ENCODE data around the gene TOM1. TPM values are rescaled to one million over a fixed set of nuclear protein-coding genes. Genes with fewer than 3 reads are reported as not detected.

Gene TOM1
- total and polyA plus RNA-seq, 4 experiments from 2014 or later, result 55.7 to 82.2 (median 66.1) TPM

GRCh38 chr22:35316751-35317150 is 17.1 kb downstream of the TOM1 start:
- Mint-ChIP-seq H3K27me3 (no peaks in the 10 kb centered on the region), H3K4me1 (peaks cover 25 to 44% (median 39%) of the 10 kb centered on the region in 4 donors), H3K27ac (no peak overlapping the region), H3K36me3 (peaks cover 3 to 47% of the 10 kb centered on the region in 2 donors), H3K4me3 (no peak overlapping the region), H3K9me3 (peaks cover 0 to 2% (median 0%) of the 10 kb centered on the region in 8 donors)
- POLR2A ChIA-PET (ENCODE audit: partially characterized antibody), result interaction anchor here (0.5 kb wide), 1 partner anchor 626 kb away, joined by 3 read pairs; no protein-coding TSS in a partner anchor
- intact Hi-C loops (cut with micrococcal nuclease), result no loop called here
- CTCF ChIA-PET (ENCODE audit: partially characterized antibody), result interaction anchor here (0.7 kb wide), 1 partner anchor 13 kb away, joined by 3 read pairs; no protein-coding TSS in a partner anchor
- Histone ChIP-seq H3K9me3 (ENCODE audit: control insufficient read depth in 1 of 2, low read length in 2 of 2) (no peaks in the 10 kb centered on the region), H3K27ac (ENCODE audit: low read depth, low read length) (no peak overlapping the region), H3K27me3 (ENCODE audit: insufficient read depth, low read length) (no peaks in the 10 kb centered on the region), H3K4me3 (ENCODE audit: low read length in 2 of 2) (no peak overlapping the region), H3K4me1 (ENCODE audit: insufficient read depth, low read length) (peaks cover 44% of the 10 kb centered on the region), H3K36me3 (ENCODE audit: insufficient read depth, low read length) (peaks cover 26% of the 10 kb centered on the region)
- DNase-seq, result no peak

DNA sequence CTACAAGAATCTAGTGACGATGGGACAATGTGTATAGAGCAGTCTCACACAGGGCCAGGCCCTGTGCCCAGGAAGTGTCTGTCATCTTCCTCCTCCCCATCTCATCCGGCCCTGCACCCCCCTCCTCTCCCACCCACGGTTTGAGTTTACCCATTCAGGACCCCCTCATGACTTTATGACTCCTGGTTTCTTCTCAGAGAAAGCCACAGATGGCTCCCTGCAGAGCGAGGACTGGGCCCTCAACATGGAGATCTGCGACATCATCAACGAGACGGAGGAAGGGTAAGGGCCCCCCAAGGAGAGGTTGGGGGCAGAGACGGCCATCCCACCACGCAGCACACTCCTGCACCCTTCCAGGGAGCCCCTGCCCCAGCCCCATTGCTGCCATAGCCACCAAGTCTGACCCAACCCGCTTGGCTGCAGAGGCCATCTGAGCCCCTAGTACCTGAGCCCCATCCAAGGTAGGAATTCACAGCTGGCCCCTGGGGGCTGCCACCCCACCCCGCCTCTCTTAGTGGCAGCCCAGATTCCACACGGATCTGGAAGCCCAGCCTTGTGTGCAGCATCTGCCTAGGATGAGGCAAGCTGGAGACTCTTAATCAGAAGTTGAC is 18.1 kb downstream of the TOM1 start:
- POLR2A ChIA-PET (ENCODE audit: partially characterized antibody), result interaction anchor here (1.5 kb wide), 1 partner anchor 12 kb away, joined by 4 read pairs; no protein-coding TSS in a partner anchor
- Histone ChIP-seq H3K9me3 (ENCODE audit: control insufficient read depth in 1 of 2, low read length in 2 of 2) (no peaks in the 10 kb centered on the region), H3K36me3 (ENCODE audit: insufficient read depth, low read length) (peaks cover 37% of the 10 kb centered on the region), H3K27ac (ENCODE audit: low read depth, low read length) (no peak overlapping the region), H3K27me3 (ENCODE audit: insufficient read depth, low read length) (no peaks in the 10 kb centered on the region), H3K4me1 (ENCODE audit: insufficient read depth, low read length) (peaks cover 33% of the 10 kb centered on the region), H3K4me3 (ENCODE audit: low read length in 2 of 2) (no peak overlapping the region)
- Mint-ChIP-seq H3K27ac (no peak overlapping the region), H3K9me3 (peaks cover 0 to 2% (median 0%) of the 10 kb centered on the region in 8 donors), H3K27me3 (no peaks in the 10 kb centered on the region), H3K36me3 (peaks cover 10 to 57% of the 10 kb centered on the region in 2 donors), H3K4me1 (peaks cover 19 to 37% (median 32%) of the 10 kb centered on the region in 4 donors), H3K4me3 (no peak overlapping the region)
- no peak for DNase-seq
- CTCF ChIA-PET (ENCODE audit: partially characterized antibody), result no interaction called here
- intact Hi-C loops (cut with micrococcal nuclease), result no loop called here

- Mint-ChIP-seq H3K4me3 (no peak overlapping the region), H3K27ac (peak overlapping the region in 1 of 7 donors; percentile 41), H3K36me3 (peaks cover 18 to 62% of the 10 kb centered on the region in 2 donors), H3K9me3 (peaks cover 0 to 2% (median 0%) of the 10 kb centered on the region in 8 donors), H3K4me1 (peaks cover 15 to 29% (median 26%) of the 10 kb centered on the region in 4 donors), H3K27me3 (no peaks in the 10 kb centered on the region)
- Histone ChIP-seq H3K36me3 (ENCODE audit: insufficient read depth, low read length) (peaks cover 45% of the 10 kb centered on the region), H3K9me3 (ENCODE audit: control insufficient read depth in 1 of 2, low read length in 2 of 2) (no peaks in the 10 kb centered on the region), H3K27ac (ENCODE audit: low read depth, low read length) (no peak overlapping the region), H3K4me1 (ENCODE audit: insufficient read depth, low read length) (peaks cover 28% of the 10 kb centered on the region), H3K27me3 (ENCODE audit: insufficient read depth, low read length) (no peaks in the 10 kb centered on the region), H3K4me3 (ENCODE audit: low read length in 2 of 2) (no peak overlapping the region)
- intact Hi-C loops (cut with micrococcal nuclease), result no loop called here
- ChIA-PET POLR2A (ENCODE audit: partially characterized antibody) (interaction anchor here (1.5 kb wide), 1 partner anchor 12 kb away, joined by 4 read pairs; no protein-coding TSS in a partner anchor), CTCF (ENCODE audit: partially characterized antibody) (no interaction called here)
- DNase-seq, result no peak
Observed at GRCh38 chr22:35318346-35319215, 18.9 kb downstream of the TOM1 start.

GRCh38 chr22:35319244-35319985 is 19.7 kb downstream of the TOM1 start:
- Mint-ChIP-seq H3K4me3 (no peak overlapping the region), H3K27me3 (no peaks in the 10 kb centered on the region), H3K36me3 (peaks cover 26 to 70% of the 10 kb centered on the region in 2 donors), H3K27ac (peak overlapping the region in 2 of 7 donors; percentile 29 to 35), H3K9me3 (peaks cover 0 to 2% (median 0%) of the 10 kb centered on the region in 8 donors), H3K4me1 (peaks cover 11 to 21% (median 19%) of the 10 kb centered on the region in 4 donors)
- no peak for DNase-seq
- Histone ChIP-seq H3K36me3 (ENCODE audit: insufficient read depth, low read length) (peaks cover 52% of the 10 kb centered on the region), H3K9me3 (ENCODE audit: control insufficient read depth in 1 of 2, low read length in 2 of 2) (no peaks in the 10 kb centered on the region), H3K27ac (ENCODE audit: low read depth, low read length) (no peak overlapping the region), H3K4me1 (ENCODE audit: insufficient read depth, low read length) (peaks cover 20% of the 10 kb centered on the region), H3K27me3 (ENCODE audit: insufficient read depth, low read length) (no peaks in the 10 kb centered on the region), H3K4me3 (ENCODE audit: low read length in 2 of 2) (no peak overlapping the region)
- POLR2A ChIA-PET (ENCODE audit: partially characterized antibody), result interaction anchor here (1.5 kb wide), 1 partner anchor 13 kb away, joined by 4 read pairs; no protein-coding TSS in a partner anchor
- intact Hi-C loops (cut with micrococcal nuclease), result no loop called here
- CTCF ChIA-PET (ENCODE audit: partially characterized antibody), result no interaction called here

DNA sequence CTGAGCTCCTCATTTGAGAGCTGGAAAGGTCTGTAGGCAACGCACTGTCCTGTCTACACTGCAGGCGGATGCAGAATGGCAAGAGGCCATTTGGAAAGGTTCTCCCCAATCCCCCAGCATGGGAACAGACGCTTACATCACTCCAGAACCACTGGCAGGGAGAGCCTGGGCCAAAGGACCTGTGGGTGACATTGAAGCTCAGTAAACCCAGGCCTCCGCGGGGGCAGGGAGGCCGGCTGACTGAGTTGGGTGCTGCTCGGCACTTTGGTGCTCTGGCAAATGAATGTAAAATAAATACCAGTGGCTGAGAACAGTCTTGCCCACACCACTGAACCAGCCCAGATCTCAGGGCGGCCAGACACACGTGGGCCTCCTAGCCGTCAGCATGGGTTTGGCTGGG is 22.4 kb downstream of the TOM1 start:
- peaks cover 0 to 3% (median 0%) of the 10 kb centered on the region in 8 donors for H3K9me3 Mint-ChIP-seq
- H3K4me3 Mint-ChIP-seq, result no peak overlapping the region
- DNase-seq, result no peak
- ChIA-PET CTCF (ENCODE audit: partially characterized antibody) (no interaction called here), POLR2A (ENCODE audit: partially characterized antibody) (no interaction called here)
- Histone ChIP-seq H3K27ac (ENCODE audit: low read depth, low read length) (no peak overlapping the region), H3K4me3 (ENCODE audit: low read length in 2 of 2) (no peak overlapping the region), H3K27me3 (ENCODE audit: insufficient read depth, low read length) (no peaks in the 10 kb centered on the region), H3K9me3 (ENCODE audit: control insufficient read depth in 1 of 2, low read length in 2 of 2) (no peaks in the 10 kb centered on the region), H3K4me1 (ENCODE audit: insufficient read depth, low read length) (no peaks in the 10 kb centered on the region), H3K36me3 (ENCODE audit: insufficient read depth, low read length) (peaks cover 74% of the 10 kb centered on the region)
- intact Hi-C loops (cut with micrococcal nuclease), result no loop called here
- no peak overlapping the region for H3K27ac Mint-ChIP-seq
- peaks cover 45 to 82% of the 10 kb centered on the region in 2 donors for H3K36me3 Mint-ChIP-seq
- H3K4me1 Mint-ChIP-seq, result peaks cover 0 to 10% (median 0%) of the 10 kb centered on the region in 4 donors
- H3K27me3 Mint-ChIP-seq, result no peaks in the 10 kb centered on the region

DNA sequence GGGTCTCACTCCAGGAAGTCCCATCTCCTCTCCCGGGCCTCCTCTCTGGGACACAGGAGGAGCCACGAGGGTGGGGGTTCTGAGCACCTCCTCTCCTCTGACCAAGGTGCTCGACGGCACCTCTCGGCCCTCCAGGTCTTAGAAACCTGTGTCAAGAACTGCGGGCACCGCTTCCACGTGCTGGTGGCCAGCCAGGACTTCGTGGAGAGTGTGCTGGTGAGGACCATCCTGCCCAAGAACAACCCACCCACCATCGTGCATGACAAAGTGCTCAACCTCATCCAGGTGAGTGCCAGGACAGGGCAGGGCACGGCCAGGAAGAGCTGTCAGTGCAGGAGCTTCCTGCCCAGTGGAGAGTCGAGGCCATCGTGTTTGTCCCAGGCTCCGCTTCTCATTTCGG is 23.2 kb downstream of the TOM1 start:
- Histone ChIP-seq H3K9me3 (ENCODE audit: control insufficient read depth in 1 of 2, low read length in 2 of 2) (no peaks in the 10 kb centered on the region), H3K27me3 (ENCODE audit: insufficient read depth, low read length) (no peaks in the 10 kb centered on the region), H3K4me3 (ENCODE audit: low read length in 2 of 2) (no peak overlapping the region), H3K4me1 (ENCODE audit: insufficient read depth, low read length) (no peaks in the 10 kb centered on the region), H3K27ac (ENCODE audit: low read depth, low read length) (no peak overlapping the region), H3K36me3 (ENCODE audit: insufficient read depth, low read length) (peaks cover 75% of the 10 kb centered on the region)
- Mint-ChIP-seq H3K4me1 (peaks cover 0 to 10% (median 2%) of the 10 kb centered on the region in 4 donors), H3K27me3 (no peaks in the 10 kb centered on the region), H3K4me3 (no peak overlapping the region), H3K9me3 (peaks cover 0 to 3% (median 0%) of the 10 kb centered on the region in 8 donors), H3K27ac (peak overlapping the region in 1 of 7 donors; percentile 36), H3K36me3 (peaks cover 45 to 83% of the 10 kb centered on the region in 2 donors)
- CTCF ChIA-PET (ENCODE audit: partially characterized antibody), result no interaction called here
- intact Hi-C loops (cut with micrococcal nuclease), result no loop called here
- no peak for DNase-seq
- POLR2A ChIA-PET (ENCODE audit: partially characterized antibody), result no interaction called here

Measured in CD4-positive, alpha-beta memory T cell (primary cell).